GM18870 (cell line): Measurements from ENCODE around the gene C1orf50.
"Not testable (repeated sequence)": the region's sequence is repeated elsewhere in the genome, so short reads cannot be mapped to it uniquely, and the experiment has no call there.

Experiments used
- ATAC-seq: cut with Tn5 transposase; IDR thresholded peaks from one replicate; pipeline ENCODE4 v1.9.1; 2021; ENCODE audit warnings: moderate library complexity; ENCODE audit not compliant: unreplicated experiment

The C1orf50 gene

DNA sequence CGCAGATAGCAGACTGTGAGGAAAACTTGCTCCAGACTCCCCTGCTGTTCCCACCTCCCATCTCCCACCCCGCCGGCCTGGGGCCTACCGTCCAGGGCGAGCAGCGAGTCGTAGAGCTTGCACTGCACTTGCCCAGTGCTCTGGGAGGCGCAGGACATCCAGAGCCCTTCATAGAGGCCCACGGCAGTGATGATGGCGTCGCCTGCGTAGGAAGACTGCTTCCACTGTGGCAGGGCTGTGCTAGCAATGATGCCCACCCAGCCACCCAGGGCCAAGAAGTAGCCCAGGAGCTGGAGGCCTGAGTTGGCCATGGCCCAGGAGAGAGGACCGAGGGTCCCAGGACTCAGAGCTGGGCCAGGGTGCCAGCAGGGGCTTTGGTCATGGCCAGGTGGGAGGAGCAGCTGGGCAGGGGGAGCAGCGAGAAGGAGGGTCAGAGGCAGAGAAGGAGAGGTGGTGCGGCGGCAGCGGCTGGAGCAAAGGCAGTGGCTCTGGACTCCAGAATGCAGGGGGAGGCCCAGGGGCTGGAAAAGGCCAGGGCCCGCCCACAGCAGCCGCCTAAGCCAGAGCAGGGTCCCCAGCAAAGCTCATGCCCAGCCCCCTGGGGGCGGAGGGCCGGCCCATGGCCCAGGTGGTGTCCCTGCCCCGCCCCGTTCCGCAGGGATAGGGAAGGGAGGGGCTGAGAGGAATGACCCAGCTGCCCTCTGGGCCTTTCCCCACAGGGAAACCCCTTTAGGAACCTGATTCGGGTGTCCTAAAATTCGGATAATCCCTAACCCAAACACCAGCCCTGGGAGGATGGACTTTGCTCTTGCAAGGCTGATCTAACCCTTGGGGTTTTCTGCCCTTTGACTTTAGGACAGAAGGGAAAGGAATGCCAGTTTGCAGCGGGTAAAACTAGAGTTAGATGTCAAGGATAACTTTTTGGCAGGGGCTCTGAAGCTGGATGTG lies 27.0 kb upstream of the C1orf50 start, which contains the start of gene CLDN19:
CLDN19 (minus strand) TSS at position 484 of the 948 bp plus-strand sequence; CDS start at position 311, 173 bp downstream.
- ATAC-seq: no peak

DNA sequence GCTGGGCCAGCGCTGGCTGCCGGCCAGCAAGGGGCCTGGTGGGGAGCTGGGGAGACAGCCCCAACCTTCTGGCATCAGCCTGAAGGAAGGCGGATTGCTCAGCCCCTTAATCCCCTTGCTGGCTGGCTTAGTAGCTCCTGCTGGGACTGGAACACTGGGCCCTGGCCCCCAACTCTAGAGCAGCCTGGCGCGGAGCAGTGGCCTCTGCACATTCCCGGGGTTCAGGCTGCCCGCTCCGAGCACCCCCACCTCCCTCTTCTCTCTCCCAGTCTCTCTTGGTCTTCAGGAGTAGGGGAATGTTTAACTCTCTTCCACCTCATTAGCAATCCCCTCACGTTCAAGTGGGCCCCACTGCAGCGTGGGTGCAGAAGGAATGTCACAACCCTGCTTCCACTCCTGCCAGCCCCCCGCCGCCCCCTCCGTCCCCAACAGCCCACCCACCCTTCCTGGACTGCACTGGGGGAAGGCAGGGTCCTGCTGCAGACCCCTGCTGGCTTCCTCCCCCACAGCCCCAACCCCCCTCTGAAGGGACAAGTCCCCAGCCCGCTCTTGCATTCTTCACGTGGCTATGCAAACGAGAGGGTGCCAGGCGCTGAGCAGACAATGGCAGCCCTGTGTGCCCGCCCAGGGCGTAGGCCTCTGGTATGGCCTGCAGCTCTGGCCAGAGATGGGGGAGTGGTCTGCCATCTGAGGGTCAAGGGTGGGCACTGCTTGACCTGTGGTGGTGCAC lies 26.0 kb upstream of the C1orf50 start:
- ATAC-seq: no peak

DNA sequence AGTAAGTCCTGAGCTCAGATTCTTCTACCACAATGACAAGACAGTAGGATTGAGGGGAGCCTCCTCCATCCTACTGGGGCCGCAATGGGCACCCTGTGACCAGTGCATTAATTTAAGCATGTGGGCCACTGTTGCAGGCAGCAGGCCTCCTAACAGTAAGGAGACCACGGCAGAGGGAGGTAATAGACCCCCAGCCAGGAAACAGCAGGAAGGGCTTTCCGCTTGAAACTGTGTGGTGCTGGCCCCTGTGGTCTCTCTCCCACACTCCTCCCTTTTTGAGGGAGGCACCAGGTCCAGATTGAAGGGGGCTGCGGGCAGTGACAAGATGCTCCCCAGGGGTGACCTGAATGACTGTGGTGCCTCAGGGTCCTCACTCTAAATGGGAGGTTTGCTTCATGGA lies 25.3 kb upstream of the C1orf50 start:
- ATAC-seq: no peak

DNA sequence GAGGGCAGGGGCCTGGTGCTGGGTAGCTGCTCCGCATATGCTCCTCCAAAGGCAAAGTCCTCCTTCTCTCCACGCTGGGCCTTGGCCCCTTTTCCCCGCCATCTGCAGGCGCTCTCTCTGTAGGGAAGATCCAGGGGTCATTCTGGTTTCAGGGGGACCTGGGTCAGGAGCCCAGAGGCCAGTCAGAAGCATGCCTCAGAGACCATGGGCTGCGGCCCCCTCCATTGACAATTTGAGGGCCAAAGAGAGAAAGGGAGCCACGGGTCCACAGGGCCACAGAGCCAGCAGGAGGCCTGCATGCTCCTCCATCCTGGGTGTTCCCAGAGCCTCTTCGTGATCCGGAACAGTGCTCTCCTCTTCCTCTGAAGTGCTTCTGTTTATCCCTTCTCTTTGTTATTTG lies 24.9 kb upstream of the C1orf50 start:
- no peak for ATAC-seq

DNA sequence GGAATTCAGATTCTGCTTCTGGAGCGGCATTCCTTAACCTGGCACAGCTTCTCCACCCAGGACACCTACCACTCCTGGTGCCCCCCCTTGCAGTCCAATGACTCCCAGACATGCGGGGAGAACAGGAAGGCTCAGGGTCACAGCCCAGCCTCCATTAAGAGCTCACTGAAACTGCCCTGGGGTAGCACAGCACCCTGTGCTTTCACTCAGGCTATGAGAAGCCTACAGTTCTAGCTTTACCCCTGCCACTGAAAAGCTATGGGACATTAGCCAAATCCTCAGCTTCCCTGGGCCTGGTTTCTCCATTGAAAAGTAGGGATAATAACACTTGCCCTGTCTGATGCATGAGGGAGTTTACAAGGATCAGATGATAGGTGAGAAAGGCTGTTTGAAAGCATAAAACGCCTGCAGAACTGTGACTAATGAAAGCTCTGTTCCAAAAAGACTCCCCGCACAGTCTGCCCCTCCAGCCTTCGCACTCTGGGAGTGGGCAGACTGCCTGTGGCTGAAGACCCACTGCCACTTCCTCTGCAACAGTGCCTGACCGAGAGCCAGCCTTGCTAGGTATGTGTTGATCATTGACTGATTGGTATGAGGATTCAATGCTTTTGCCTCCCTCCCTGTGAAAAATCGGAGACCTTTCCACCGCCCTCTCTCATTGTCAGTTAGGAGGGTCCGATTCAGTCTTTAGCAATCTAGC lies 24.3 kb upstream of the C1orf50 start:
- ATAC-seq: no peak

DNA sequence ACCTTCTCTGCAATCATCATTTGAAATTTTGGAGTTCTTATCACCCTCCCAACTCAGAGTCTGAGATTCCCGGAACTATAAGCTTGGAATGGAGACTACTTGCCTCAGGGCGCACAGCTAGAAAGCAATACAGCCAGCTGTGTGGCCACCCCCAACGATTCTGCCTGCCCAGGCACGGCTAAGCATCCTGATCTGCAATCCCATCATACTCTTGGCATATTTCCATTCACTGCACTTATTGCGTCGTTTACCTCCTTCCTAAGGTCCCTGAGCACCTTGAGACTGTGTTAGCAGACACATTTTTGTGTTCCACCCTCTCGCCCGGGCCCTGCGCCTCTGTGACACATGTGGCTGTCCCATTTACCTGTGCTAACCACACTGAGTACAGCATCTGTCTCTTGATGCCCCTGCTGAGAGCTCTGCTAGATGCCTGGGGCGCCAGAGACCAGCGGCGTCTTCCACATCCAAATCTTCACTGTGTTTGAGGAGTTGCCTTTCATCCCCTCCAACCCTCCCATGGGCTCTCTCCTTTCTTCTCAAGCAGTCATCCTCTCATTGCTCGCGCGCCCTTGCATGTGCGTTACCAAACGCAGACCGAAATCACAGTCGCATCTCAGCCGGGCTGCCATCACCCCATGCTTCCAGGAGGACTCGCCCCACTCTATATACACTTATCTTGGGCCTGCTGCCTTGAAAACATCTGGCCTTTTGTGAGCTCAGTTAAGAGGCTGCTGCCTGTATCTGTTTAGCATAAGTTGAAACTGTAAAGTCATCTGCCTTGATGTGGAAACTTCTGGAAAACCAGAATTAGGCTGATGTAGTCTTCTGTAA lies 23.5 kb upstream of the C1orf50 start:
- ATAC-seq: no peak

DNA sequence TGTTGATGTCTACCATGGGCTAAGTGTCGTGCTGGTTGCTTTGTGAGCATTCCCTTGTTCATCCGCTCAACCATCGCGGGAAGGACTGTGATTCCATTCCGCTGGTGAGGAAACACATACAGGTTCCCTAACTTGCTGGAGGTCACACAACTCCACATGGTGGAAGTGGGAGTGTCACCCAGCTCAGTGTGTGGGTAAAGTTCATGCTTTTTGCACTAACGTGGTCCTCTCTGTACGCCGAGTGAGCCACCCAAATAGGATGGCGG lies 23.0 kb upstream of the C1orf50 start:
- no peak for ATAC-seq

DNA sequence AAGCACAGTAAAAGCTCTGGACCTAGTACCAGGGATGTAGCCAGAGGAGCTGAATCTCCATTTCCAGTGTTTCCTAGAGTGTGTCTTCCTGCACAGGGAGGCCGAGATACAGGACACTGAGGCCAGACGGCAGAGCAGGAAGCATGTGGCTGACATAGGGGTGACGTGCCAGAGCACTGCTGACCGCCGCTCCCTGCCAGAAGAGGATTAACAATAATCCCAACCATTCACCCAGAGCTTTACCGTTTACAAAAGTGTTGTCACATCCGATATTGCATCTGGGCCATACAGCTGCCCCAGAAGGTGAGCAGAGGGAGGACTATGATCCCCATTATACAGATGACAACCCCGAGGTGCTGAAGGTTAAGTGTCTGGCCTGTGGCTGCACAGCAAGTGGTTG lies 21.2 kb upstream of the C1orf50 start:
- no peak for ATAC-seq

DNA sequence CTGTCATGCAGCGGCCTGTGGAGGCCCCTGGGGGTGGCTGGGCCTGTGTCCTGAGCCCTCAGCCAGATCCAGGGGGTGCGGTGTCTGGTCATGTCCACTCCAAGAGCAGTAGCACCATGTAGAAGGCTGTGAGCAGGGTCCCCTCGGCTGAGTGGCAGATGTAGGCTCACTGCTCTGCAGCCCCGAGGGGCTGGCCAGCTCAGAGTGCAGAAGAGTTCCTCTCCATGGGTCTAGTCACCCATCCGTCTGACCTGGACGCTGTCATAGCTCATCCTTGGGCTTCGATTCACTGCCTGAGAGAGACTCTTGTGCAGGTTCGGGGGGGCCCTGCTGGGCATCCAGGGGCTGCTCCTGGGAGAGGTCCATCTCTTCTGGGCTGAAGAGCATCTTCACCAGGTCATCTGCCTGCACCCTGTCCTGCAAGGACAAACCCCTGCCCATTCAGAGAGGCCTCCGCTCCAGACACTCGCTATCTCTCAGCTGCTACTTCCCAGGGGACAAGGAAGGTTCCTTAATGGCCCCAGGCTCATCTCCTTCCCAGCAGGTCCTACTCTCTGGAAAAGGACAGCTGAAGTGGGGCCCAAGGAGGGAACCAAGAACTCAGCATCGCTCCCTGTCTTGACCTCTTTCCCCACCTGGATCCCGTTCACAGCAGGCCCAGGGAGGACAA lies 20.5 kb upstream of the C1orf50 start:
- no peak for ATAC-seq

DNA sequence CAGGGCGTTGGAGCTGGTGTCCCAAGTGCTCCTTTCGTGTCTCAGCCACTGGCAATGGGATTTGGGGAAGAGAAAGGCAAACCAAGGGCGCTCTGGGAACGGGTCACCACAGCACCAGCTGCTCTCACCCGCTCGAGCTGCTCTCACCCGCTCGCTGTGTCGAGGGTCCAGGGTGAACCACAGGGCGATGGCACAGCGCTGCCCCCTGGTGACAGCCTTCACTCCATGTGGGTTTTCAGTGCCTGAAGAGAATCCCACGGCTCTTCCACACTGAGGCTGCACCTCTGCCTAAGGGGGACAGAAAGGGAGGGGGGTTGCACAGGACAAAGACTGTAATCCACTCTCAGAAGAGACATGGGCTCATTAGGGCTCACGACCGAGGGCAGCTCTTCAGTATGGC lies 19.9 kb upstream of the C1orf50 start:
- ATAC-seq: no peak

DNA sequence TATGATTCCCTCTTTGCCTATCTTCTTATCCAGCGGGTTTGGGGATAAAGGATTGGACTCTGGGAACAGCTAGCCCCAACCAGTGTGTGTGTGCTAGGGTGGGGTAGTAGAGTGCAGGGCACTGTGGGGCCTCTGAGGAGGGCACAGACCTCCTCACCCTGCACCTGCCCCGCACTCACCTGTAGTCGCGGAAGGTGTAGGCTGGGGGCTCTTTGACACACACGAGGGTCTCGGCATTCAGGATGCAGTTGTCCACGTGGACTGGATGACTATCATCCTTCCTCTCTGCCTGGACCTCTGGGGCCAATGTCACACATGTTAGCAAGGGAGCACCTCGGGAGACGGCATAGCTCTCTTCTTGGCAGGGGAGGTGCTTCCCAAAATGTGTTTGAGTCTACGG lies 19.0 kb upstream of the C1orf50 start:
- ATAC-seq: no peak

DNA sequence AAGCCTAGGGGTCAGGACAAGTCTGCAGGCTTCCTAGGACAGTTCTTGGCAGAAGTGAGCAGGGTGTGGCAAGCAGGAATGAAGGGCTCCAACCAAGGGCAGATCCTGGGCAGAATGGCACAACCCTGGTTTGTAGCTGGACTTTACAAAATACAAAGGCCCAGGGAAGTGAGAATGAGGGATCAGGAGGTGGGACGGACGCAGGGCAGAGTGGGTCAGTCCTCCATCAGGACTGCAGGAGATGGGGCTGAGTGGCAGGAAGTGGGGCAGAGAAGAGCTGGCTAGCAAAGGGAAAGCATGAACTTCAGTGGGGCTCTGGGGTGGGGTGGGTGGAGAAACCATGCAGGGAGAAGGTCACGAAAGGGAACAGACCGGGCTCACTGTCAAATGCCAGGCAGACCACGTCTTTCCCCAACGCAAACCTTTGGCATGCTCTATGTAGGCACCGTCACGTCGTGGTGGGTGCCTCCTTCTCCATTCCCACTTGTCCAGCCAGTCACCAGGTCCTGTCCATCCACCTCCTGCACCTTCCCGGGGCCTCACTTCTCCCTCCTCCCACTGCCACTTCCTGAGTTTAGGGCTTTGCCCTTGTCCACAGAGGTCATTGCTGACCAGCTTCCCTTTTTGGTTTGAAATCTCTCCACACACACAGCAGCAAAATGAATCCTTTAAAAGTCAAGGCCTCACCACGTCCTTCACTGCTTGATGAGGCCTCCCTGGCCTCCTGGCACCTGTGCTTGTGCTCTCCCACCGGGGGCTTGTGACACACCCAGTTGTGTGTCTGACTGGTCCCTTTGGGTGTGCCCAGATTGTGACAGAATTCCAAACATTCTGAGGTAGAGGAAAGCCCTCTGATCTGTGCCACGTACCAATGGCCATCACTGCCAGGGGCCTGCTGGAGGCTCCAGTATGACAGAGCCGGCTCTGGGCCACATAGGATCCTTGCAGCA lies 18.3 kb upstream of the C1orf50 start:
- no peak for ATAC-seq

DNA sequence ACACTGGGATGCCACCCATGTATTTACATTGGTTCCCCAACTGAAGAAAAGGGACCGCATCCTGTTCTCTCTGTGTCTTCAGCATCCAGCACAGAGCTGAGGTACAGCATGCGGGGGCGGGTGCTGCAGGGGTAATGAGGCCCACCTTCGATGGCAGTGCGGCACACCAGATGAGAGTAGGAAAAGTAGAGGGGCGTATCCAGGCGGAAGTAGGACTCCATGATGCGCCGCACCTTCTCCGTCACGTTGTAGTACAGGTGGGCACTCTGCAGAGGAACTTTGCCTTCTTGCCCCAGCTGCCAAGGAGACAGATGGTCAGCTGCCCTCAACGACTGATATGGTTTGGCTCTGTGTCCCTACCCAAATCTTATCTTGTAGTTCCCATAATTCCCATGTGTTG lies 17.0 kb upstream of the C1orf50 start:
- ATAC-seq: no peak

DNA sequence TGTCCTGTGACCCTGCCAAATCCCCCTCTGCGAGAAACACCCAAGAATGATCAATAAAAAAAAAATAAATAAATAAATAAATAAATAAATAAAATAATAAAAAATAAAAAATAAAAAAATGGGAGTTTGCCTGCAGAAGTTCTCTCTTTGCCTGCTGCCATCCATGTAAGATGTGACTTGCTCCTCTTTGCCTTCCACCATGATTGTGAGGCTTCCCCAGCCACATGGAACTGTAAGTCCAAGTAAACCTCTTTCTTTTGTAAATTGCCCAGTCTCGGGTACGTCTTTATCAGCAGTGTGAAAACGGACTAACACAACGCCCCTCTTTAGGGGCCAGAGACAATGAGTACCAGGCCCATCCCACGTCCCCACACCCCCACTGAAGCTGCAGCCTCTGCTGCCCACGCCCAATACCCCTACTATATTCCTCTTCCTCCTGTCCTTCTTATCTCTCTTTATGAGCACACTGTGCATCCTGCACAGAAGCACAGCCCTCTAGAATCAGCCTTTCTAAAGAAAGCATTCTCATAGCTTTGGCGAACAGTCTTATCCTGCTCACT lies 15.5 kb upstream of the C1orf50 start:
- not testable (repeated sequence) for ATAC-seq

DNA sequence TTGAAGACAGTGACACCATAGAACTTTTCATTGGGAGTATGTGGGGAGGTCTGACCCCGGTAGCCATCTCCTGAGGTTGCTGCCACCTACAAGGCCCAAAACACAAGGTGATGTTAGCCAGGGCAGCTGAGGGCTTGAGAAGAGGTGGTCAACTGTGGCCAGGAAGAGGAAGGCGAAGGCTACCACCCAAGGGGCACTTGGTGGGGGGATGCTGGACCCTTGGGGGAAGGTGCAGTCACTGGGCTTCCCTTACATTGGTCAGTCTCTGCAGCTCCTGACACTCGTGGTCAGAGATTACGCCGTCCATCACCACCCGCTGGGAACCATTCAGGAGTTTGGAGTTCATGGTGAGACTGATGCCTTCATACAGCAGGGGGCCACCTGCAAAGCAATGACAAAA lies 14.8 kb upstream of the C1orf50 start:
- ATAC-seq: no peak

DNA sequence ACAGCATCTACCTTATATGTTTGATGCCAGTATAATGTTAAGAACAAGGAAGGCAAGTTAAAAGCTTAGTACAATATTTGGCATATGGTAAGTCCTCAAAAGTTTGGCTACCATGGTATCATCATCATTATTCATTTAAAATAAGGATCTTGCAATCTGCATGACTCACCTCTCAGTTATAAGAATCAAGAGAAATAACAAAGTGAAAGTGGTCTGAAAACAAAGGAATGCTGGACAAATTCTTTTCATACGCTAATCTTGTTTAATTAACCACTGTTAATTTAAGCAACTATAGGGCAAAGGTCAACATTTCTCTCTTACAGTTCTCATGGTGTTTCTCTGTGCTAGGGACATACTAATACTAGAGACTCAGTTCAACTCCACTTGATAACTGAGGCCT lies 14.0 kb upstream of the C1orf50 start:
- ATAC-seq: no peak

DNA sequence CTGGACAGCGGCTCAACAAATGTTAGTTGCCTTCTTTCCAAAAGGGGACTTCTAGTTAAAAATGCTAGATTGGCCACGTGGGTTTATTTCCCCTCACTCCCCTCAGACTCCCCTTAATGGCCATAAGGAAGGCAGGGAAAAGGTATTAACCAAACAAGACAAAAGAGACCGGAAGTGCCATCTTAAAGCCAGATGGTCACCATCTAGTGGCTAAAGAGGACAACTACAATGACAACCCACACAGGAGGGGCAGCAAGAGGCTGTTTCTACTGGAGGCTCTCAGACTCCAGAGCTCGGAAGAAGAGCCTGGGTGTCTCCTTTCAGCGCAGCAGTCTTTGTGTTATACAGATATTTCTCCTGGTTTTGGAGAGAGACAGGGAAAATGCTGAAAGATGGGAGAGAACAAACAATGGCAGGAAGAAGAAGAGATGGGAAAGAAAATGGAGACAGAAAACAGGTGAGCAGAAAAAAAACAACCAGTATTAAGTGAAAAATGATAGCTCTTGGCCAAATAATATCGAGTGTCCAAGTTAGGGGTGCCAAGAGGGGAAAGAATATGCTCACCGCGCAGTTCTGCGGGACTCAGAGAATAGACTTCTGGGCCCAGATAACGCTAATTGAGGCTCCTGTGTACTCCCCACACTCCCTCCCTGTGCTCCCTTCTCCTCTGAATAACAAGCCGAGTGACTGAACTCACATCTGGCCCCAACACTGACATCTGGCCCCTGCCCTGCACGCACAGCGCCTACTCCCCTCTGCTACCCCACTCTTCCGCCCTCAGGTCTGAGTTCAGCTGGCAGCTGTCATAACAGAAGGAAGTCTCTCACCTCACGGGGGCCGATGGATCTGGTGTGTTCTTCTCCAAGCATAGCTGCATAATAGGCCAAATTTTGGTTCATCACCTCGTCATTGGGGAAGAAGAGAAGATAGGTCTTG lies 9.8 kb upstream of the C1orf50 start:
- no peak for ATAC-seq

DNA sequence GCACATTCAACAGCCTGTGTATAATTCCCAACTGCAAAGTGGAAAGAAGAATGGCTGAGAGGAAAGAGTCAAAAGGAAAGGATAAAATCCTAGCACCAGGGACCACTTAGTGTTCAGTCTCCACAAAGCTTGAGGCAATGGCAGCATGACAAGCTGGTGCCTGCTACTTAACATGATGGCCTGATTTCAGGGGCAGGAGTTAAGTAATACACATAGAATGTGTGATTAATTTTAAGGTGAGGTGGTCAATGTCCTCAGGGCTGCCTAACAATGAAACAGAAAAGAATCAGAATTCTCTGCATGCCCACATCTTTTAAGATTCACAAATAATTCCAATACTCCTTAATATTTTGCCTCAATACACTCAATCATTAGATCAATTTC lies 9.2 kb upstream of the C1orf50 start:
- ATAC-seq: no peak
